Spleen (tissue), 11 donors: ENCODE measurements around the gene PITRM1. TPM values are rescaled to one million over a fixed set of nuclear protein-coding genes. Genes with fewer than 3 reads are reported as not detected.

ENCODE experiments used
- DNase-seq: peaks from one replicate; pipeline ENCODE4 v3.0.0-alpha.2; 2020
- H3K27ac ChIP-seq, 8 donors: fragments of 200-600 bp; sonication (generic) in 7 of 8; 1 replicate in 4 of 8; 2 replicates in 4 of 8; pipeline versions ENCODE4 v1.5.0 to v1.8.0; 2016 to 2021; ENCODE audit warnings: inconsistent platforms in 4 of 8, mild to moderate bottlenecking in 4 of 8, moderate library complexity in 1 of 8
- H3K27me3 ChIP-seq, 7 donors: fragments of 200-600 bp; sonication (generic) in 6 of 7; replicated peaks in 1 of 7; 1 replicate in 4 of 7; 2 replicates in 3 of 7; pipeline versions ENCODE4 v1.5.0 to v1.8.0; 2016 to 2021; ENCODE audit warnings: inconsistent platforms in 3 of 7, mild to moderate bottlenecking in 1 of 7
- H3K36me3 ChIP-seq, 6 donors: fragments of 200-600 bp; sonication (generic) in 5 of 6; 1 replicate in 4 of 6; 2 replicates in 2 of 6; pipeline versions ENCODE4 v1.5.0 to v1.8.0; 2016 to 2021; ENCODE audit warnings: inconsistent platforms in 2 of 6
- H3K4me1 ChIP-seq, 6 donors: fragments of 200-600 bp; sonication (generic) in 5 of 6; 1 replicate in 3 of 6; 2 replicates in 3 of 6; pipeline versions ENCODE4 v1.5.0 to v1.8.0; 2016 to 2021; ENCODE audit warnings: inconsistent platforms in 3 of 6
- H3K4me3 ChIP-seq, 8 donors: fragments of 200-600 bp; sonication (generic) in 7 of 8; 1 replicate in 4 of 8; 2 replicates in 4 of 8; pipeline versions ENCODE4 v1.5.0 to v1.8.0; 2016 to 2021; ENCODE audit warnings: inconsistent platforms in 4 of 8, mild to moderate bottlenecking in 4 of 8, moderate library complexity in 2 of 8
- H3K9me3 ChIP-seq, 8 donors: fragments of 200-600 bp; sonication (generic) in 7 of 8; 1 replicate in 4 of 8; 2 replicates in 4 of 8; pipeline versions ENCODE4 v1.5.0 to v1.8.0; 2016 to 2021; ENCODE audit warnings: inconsistent platforms in 4 of 8
- CTCF ChIP-seq, 11 experiments: fragments of 200-600 bp in 7 of 11; fragments of 450-650 bp in 4 of 11; sonication (generic) in 4 of 11; IDR thresholded peaks in 8 of 11; conservative IDR thresholded peaks in 3 of 11; 1 replicate in 7 of 11; 2 replicates in 4 of 11; pipeline versions ENCODE4 v1.4.0 to v1.8.0; 2016 to 2021; ENCODE audit warnings: antibody characterized with exemption in 11 of 11, inconsistent platforms in 4 of 11, mild to moderate bottlenecking in 1 of 11
- POLR2A ChIP-seq, 3 donors: fragments of 450-650 bp; IDR thresholded peaks; one replicate each; pipeline ENCODE4 v1.5.1; 2017; ENCODE audit warnings: antibody characterized with exemption in 3 of 3, mild to moderate bottlenecking in 1 of 3
- POLR2AphosphoS5 ChIP-seq, 3 donors: sonication (generic); formaldehyde crosslinking; IDR thresholded peaks; one replicate each; pipeline ENCODE4 v1.5.1; 2017; ENCODE audit warnings: antibody characterized with exemption in 3 of 3
- WGBS, 5 donors: extraction: QIAGEN DNeasy Blood & Tissue Kit in 3 of 5; methylation state at CpG; one replicate each; pipeline versions ENCODE4 v1.1.5 to v1.1.7; 2013 to 2018; 5-methylcytosine and 5-hydroxymethylcytosine counted together
- intact Hi-C: fragments of 100-400 bp; cut with DNase I; formaldehyde crosslinking; loops from one replicate; pipeline ENCODE4 v1.15.0; 2023; ENCODE audit warnings: low total_unique reads
- polyA plus RNA-seq, 3 donors: library from polyadenylated mRNA; stranded (reverse); fragments of 200-250 nt; gene quantifications; one replicate each; pipeline ENCODE4 v1.2.1, GENCODE V29; 2013
- total RNA-seq, 7 donors: library from RNA; depleted of rRNA in 3 of 7; stranded (reverse); fragments of >200 nt in 3 of 7; fragmentation: NEBNext Ultra II Directional in 4 of 7; extraction: Animal tissue kit (Norgen Biotek cat#: 25700) in 4 of 7; gene quantifications; one replicate each; pipeline versions ENCODE4 v1.1.0 to v1.2.1, GENCODE V29; 2016 to 2021
- donor health status: healthy with polysubstance abuse.
- donor health status: DM: no; HTN: no; CAD: no; lungs with moderate emphysema.
- donor health status: DM: no; HTN: no; CAD: no.
- donor health status: Bipolar disorder and iron deficiency.
- donor health status: healthy.
- donor health status: DM: no; HTN: no; CAD: no.
- donor health status: DM: yes; HTN: yes; CAD: no.

Gene PITRM1
- total and polyA plus RNA-seq, 10 donors = 38.5 to 63.2 (median 52.0) TPM

DNA sequence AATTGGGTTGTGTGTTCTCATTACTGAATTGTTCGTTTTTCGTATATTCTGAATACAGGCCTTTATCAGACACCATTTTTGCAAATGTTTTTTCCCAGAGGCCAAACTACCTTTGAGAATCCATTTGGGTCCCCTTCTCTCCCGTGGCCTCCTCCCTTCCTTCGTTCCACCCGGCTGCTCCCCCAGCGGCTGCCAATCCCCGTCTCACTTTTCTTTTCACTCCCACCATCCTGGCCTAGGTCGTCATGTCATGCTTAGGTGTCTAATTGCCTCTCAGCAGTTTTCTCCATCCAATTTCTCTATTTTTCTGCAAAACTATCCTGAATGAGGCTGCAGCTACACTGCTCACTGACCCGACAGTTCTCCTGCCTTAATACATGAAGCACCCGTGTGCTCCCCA is 17.9 kb downstream of the PITRM1 start:
- WGBS, 5 donors = 95 to 98% (median 97%) methylated on average over 10 of the region's 10 CpGs
- TF ChIP-seq POLR2A (IDR thresholded peaks at IDR 0.05) (no peak), CTCF (IDR thresholded peaks at IDR 0.05 in 8 of 11, conservative IDR thresholded peaks at IDR 0.05 in 3 of 11) (no peak), POLR2AphosphoS5 (IDR thresholded peaks at IDR 0.05) (no peak)
- Histone ChIP-seq H3K9me3 (no peaks in the 10 kb centered on the region), H3K4me1 (no peaks in the 10 kb centered on the region), H3K27me3 (no peaks in the 10 kb centered on the region), H3K4me3 (no peak overlapping the region), H3K27ac (no peak overlapping the region), H3K36me3 (peaks cover 11 to 100% (median 96%) of the 10 kb centered on the region in 6 donors)
- DNase-seq = no peak
- intact Hi-C loops = no loop called here

DNA sequence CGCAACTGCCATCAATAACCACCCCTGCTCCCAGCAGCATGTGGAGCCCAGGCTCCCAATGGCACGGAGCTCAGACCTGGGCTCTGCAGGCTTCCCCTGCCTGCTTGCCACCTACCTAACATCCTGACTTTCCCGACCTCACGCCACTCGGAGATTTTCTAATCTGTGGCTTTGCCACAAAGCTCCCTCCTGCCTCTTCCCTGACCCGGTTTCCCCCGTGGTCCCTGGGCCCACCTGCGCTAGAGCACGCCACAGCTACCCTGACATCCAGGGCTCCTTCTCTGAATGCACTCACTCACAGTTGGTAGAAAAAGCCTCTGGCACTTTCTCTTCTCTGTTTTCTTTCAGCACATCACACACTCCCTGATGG is 20.0 kb downstream of the PITRM1 start:
- Histone ChIP-seq H3K27ac (no peak overlapping the region), H3K36me3 (peaks cover 7 to 100% (median 96%) of the 10 kb centered on the region in 6 donors), H3K4me3 (no peak overlapping the region), H3K4me1 (no peaks in the 10 kb centered on the region), H3K9me3 (no peaks in the 10 kb centered on the region), H3K27me3 (no peaks in the 10 kb centered on the region)
- peak; percentile 54 for DNase-seq
- no peak for TF ChIP-seq POLR2A (IDR thresholded peaks at IDR 0.05)
- no peak for TF ChIP-seq POLR2AphosphoS5 (IDR thresholded peaks at IDR 0.05)
- TF ChIP-seq CTCF (IDR thresholded peaks at IDR 0.05 in 8 of 11, conservative IDR thresholded peaks at IDR 0.05 in 3 of 11) = no peak
- intact Hi-C loops = no loop called here
- 82 to 95% (median 86%) methylated on average over 9 of the region's 9 CpGs for WGBS, 5 donors

DNA sequence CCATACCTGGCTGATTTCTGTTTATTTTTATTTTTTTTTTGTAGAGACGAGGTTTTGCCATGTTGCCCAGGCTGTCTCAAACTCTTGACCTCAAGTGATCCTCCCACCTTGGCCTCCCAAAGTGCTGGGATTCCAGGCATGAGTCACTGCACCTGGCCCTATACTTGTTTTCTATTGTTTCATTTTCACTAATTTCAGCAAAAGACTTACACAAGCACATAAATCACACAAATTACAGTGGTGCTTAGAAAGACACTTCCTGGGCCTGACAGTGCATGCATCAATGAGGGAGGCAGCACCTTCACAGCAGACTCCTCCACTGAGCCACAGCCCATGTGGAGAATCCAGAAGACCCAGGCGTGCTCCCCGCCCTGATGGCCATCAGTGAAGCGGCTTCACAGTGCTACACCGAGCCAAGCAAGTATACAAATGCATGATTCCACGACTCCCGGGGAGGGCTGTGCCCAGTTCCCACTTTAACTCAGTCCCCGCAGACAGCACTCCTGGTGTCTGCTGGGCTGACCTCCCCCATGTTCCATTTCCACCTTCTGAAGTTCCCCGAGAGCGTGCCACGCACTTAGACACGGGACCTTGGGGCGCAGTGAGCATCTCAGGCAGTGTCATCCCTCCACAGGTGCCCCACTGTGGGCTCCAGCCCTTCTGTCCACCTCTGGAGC is 20.6 kb downstream of the PITRM1 start:
- DNase-seq = no peak
- no peak for TF ChIP-seq POLR2AphosphoS5 (IDR thresholded peaks at IDR 0.05)
- TF ChIP-seq POLR2A (IDR thresholded peaks at IDR 0.05) = no peak
- no peak for TF ChIP-seq CTCF (IDR thresholded peaks at IDR 0.05 in 8 of 11, conservative IDR thresholded peaks at IDR 0.05 in 3 of 11)
- H3K4me3 ChIP-seq = no peak overlapping the region
- intact Hi-C loops = no loop called here
- peaks cover 7 to 100% (median 96%) of the 10 kb centered on the region in 6 donors for H3K36me3 ChIP-seq
- no peak overlapping the region for H3K27ac ChIP-seq
- 94 to 98% (median 95%) methylated on average over 13 of the region's 13 CpGs for WGBS, 5 donors
- H3K9me3 ChIP-seq = no peaks in the 10 kb centered on the region
- H3K4me1 ChIP-seq = no peaks in the 10 kb centered on the region
- no peaks in the 10 kb centered on the region for H3K27me3 ChIP-seq

- no peak for TF ChIP-seq CTCF (IDR thresholded peaks at IDR 0.05 in 8 of 11, conservative IDR thresholded peaks at IDR 0.05 in 3 of 11)
- TF ChIP-seq POLR2AphosphoS5 (IDR thresholded peaks at IDR 0.05) = no peak
- no peak for TF ChIP-seq POLR2A (IDR thresholded peaks at IDR 0.05)
- Histone ChIP-seq H3K36me3 (peaks cover 11 to 100% (median 97%) of the 10 kb centered on the region in 6 donors), H3K4me1 (no peaks in the 10 kb centered on the region), H3K27ac (no peak overlapping the region), H3K27me3 (no peaks in the 10 kb centered on the region), H3K9me3 (no peaks in the 10 kb centered on the region), H3K4me3 (no peak overlapping the region)
- no peak for DNase-seq
- 88 to 98% (median 94%) methylated on average over 14 of the region's 14 CpGs for WGBS, 5 donors
- intact Hi-C loops = no loop called here
These were observed 21.6 kb downstream of the PITRM1 start for GRCh38 chr10:3150961-3151360.
